DND-41 (cell line): ENCODE measurements around the gene SCN2A.

Experiments
- ATAC-seq: fragments of 200-7000 bp; cut with Tn5 transposase; 3 replicates; pipeline ENCODE4 v1.9.1; 2021; ENCODE audit warnings: low read depth; ENCODE audit not compliant: insufficient read depth
- DNase-seq: peaks from one replicate; pipeline ENCODE4 v3.0.0-alpha.2; 2020
- H2AFZ ChIP-seq: 2 replicates; pipeline ENCODE4 v1.6.0; 2012; ENCODE audit warnings: low read depth, low read length
- H3K27ac ChIP-seq: 2 replicates; pipeline ENCODE4 v1.5.1; 2012; ENCODE audit warnings: low read length, inconsistent platforms
- H3K27me3 ChIP-seq: fragments of 200-600 bp; sonication (generic); 2 replicates; pipeline ENCODE4 v1.6.0; 2012; ENCODE audit warnings: low read length, mild to moderate bottlenecking, inconsistent platforms; ENCODE audit not compliant: insufficient read depth, poor library complexity
- H3K36me3 ChIP-seq: 2 replicates; pipeline ENCODE4 v1.5.1; 2012; ENCODE audit warnings: low read length, inconsistent platforms; ENCODE audit not compliant: insufficient read depth
- H3K4me1 ChIP-seq: 2 replicates; pipeline ENCODE4 v1.5.1; 2012; ENCODE audit warnings: mild to moderate bottlenecking, low read length; ENCODE audit not compliant: insufficient read depth
- H3K4me2 ChIP-seq: 2 replicates; pipeline ENCODE4 v1.6.0; 2012; ENCODE audit warnings: mild to moderate bottlenecking, moderate library complexity, low read length, inconsistent platforms; ENCODE audit not compliant: insufficient read depth
- H3K4me3 ChIP-seq, 2 experiments: fragments of 200-600 bp in 1 of 2; shearing (Covaris generic) in 1 of 2; 2 replicates each; pipeline ENCODE4 v1.5.1; 2012 to 2016; ENCODE audit warnings: inconsistent platforms in 2 of 2, low read length in 2 of 2, mild to moderate bottlenecking in 2 of 2, low read depth in 1 of 2, moderate library complexity in 1 of 2
- H3K79me2 ChIP-seq: 2 replicates; pipeline ENCODE4 v1.6.0; 2012; ENCODE audit warnings: low read length, inconsistent platforms; ENCODE audit not compliant: insufficient read depth
- H3K9ac ChIP-seq: 2 replicates; pipeline ENCODE4 v1.6.0; 2012; ENCODE audit warnings: low read depth, mild to moderate bottlenecking, inconsistent platforms, low read length, moderate library complexity
- H3K9me3 ChIP-seq: 2 replicates; pipeline ENCODE4 v1.5.1; 2012; ENCODE audit warnings: low read length, moderate library complexity, mild to moderate bottlenecking, inconsistent platforms; ENCODE audit not compliant: insufficient read depth, severe bottlenecking
- H4K20me1 ChIP-seq: 2 replicates; pipeline ENCODE4 v1.6.0; 2012; ENCODE audit warnings: low read length; ENCODE audit not compliant: insufficient read depth
- CTCF ChIP-seq: IDR thresholded peaks from 2 replicates; pipeline ENCODE4 v1.5.1; 2012; ENCODE audit warnings: borderline replicate concordance, low read length, moderate library complexity, mild to moderate bottlenecking; ENCODE audit not compliant: poor library complexity, severe bottlenecking; ENCODE audit errors: extremely low read depth
- EZH2 ChIP-seq: IDR thresholded peaks from 3 replicates; pipeline ENCODE4 v1.6.1; 2012; ENCODE audit warnings: borderline replicate concordance, low read depth, mild to moderate bottlenecking, moderate library complexity, low read length, inconsistent platforms; ENCODE audit not compliant: severe bottlenecking

SCN2A gene

DNA sequence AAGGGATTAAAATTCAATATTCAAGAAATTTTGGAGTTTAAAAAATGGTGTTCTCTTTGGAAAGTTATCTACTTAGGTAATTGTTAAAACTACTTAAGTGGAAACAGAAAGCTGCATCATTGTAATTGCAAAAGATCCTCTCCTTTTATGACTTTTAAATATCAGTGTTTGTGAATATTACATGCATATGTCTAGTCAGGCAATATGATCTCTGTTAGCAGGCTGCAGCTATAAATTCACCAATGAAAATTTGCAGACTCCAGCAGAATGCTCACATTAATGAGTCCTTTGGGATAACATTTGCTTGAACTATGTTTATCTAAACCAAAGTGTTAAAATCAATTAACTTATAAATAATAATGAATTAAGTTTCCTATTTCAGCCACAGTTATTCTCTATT lies 171.1 kb downstream of the SCN2A start:
- H3K4me1 ChIP-seq, result no peaks in the 10 kb centered on the region
- no peaks in the 10 kb centered on the region for H3K79me2 ChIP-seq
- H3K4me2 ChIP-seq, result no peak overlapping the region
- H3K36me3 ChIP-seq, result no peaks in the 10 kb centered on the region
- no peak overlapping the region for H2AFZ ChIP-seq
- no peaks in the 10 kb centered on the region for H4K20me1 ChIP-seq
- H3K27me3 ChIP-seq, result no peaks in the 10 kb centered on the region
- no peak for DNase-seq
- H3K4me3 ChIP-seq, result no peak overlapping the region
- H3K9me3 ChIP-seq, result no peaks in the 10 kb centered on the region
- TF ChIP-seq EZH2 (no peak), CTCF (no peak)
- no peak overlapping the region for H3K27ac ChIP-seq
- no peak overlapping the region for H3K9ac ChIP-seq
- ATAC-seq, result no peak

DNA sequence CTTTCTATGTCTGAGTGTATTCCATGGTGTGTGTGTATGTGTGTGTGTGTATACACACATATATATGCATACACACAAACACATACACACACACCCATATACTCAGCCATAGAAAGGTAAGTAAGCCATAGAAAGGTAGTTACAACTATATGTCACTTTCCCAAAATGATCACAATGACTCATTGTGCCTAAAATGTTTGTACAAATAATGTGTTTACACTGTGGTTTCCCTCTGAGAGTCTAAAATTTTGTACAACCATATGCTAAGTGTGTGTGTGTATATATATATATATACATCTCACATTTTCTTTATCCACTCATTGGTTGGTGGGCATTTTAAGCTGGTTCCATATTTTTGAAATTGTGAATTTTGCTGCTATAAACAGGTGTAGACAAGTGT lies 175.0 kb downstream of the SCN2A start:
- no peak overlapping the region for H3K27ac ChIP-seq
- H3K9me3 ChIP-seq, result peaks cover 2% of the 10 kb centered on the region
- no peak for TF ChIP-seq EZH2
- no peak for TF ChIP-seq CTCF
- ATAC-seq (no peak), DNase-seq (no peak)
- no peak overlapping the region for H3K4me3 ChIP-seq
- H3K4me1 ChIP-seq, result no peaks in the 10 kb centered on the region
- no peak overlapping the region for H3K4me2 ChIP-seq
- H3K27me3 ChIP-seq, result no peaks in the 10 kb centered on the region
- H3K79me2 ChIP-seq, result no peaks in the 10 kb centered on the region
- H4K20me1 ChIP-seq, result no peaks in the 10 kb centered on the region
- no peak overlapping the region for H3K9ac ChIP-seq
- H3K36me3 ChIP-seq, result no peaks in the 10 kb centered on the region
- H2AFZ ChIP-seq, result no peak overlapping the region

DNA sequence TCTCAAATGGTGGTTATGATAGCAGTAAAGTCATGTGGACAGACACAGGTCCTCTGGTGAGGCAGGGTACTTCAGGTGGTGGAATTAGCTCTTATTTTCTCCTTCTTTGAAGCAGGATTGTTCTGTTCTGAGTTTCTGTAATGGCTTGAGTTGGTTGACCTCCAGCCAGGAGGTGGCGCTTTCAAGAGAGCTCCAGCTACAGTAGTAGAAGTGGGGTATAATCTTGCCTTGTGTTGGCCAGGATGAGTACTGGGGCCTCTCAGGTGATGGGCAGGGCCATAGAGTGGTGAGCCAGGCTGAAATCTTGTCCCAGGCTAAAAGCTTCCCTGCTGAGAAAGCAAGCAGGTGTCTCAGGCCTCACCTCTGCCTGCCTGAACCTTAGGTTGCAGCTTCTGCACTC lies 177.8 kb downstream of the SCN2A start:
- TF ChIP-seq CTCF (no peak), EZH2 (no peak)
- H4K20me1 ChIP-seq, result no peaks in the 10 kb centered on the region
- no peak overlapping the region for H2AFZ ChIP-seq
- H3K9me3 ChIP-seq, result peaks cover 2% of the 10 kb centered on the region
- ATAC-seq, result no peak
- H3K27me3 ChIP-seq, result no peaks in the 10 kb centered on the region
- H3K4me3 ChIP-seq, result no peak overlapping the region
- no peaks in the 10 kb centered on the region for H3K79me2 ChIP-seq
- no peak for DNase-seq
- H3K27ac ChIP-seq, result no peak overlapping the region
- H3K4me2 ChIP-seq, result no peak overlapping the region
- H3K36me3 ChIP-seq, result no peaks in the 10 kb centered on the region
- no peaks in the 10 kb centered on the region for H3K4me1 ChIP-seq
- no peak overlapping the region for H3K9ac ChIP-seq

GRCh38 chr2:165420231-165420630 lies 181.0 kb downstream of the SCN2A start:
- no peaks in the 10 kb centered on the region for H3K79me2 ChIP-seq
- no peak overlapping the region for H3K9ac ChIP-seq
- peaks cover 7% of the 10 kb centered on the region for H3K9me3 ChIP-seq
- H2AFZ ChIP-seq, result no peak overlapping the region
- no peaks in the 10 kb centered on the region for H3K4me1 ChIP-seq
- no peak overlapping the region for H3K4me2 ChIP-seq
- no peak overlapping the region for H3K4me3 ChIP-seq
- H3K27ac ChIP-seq, result no peak overlapping the region
- H4K20me1 ChIP-seq, result no peaks in the 10 kb centered on the region
- no peaks in the 10 kb centered on the region for H3K36me3 ChIP-seq
- no peak for ATAC-seq
- DNase-seq, result no peak
- TF ChIP-seq EZH2 (no peak), CTCF (no peak)
- no peaks in the 10 kb centered on the region for H3K27me3 ChIP-seq
